ENCODE results near the gene ZNHIT6. TPM values are rescaled to one million over a fixed set of nuclear protein-coding genes. Genes with fewer than 3 reads are reported as not detected.

Gene ZNHIT6
- total RNA-seq (16.3 and 17.3 TPM in 2 replicates), polyA plus RNA-seq (6.0 and 8.9 TPM in 2 replicates), polyA minus RNA-seq (5.0 and 6.1 TPM in 2 replicates)
- total RNA-seq (2013) = 17.1 TPM

DNA sequence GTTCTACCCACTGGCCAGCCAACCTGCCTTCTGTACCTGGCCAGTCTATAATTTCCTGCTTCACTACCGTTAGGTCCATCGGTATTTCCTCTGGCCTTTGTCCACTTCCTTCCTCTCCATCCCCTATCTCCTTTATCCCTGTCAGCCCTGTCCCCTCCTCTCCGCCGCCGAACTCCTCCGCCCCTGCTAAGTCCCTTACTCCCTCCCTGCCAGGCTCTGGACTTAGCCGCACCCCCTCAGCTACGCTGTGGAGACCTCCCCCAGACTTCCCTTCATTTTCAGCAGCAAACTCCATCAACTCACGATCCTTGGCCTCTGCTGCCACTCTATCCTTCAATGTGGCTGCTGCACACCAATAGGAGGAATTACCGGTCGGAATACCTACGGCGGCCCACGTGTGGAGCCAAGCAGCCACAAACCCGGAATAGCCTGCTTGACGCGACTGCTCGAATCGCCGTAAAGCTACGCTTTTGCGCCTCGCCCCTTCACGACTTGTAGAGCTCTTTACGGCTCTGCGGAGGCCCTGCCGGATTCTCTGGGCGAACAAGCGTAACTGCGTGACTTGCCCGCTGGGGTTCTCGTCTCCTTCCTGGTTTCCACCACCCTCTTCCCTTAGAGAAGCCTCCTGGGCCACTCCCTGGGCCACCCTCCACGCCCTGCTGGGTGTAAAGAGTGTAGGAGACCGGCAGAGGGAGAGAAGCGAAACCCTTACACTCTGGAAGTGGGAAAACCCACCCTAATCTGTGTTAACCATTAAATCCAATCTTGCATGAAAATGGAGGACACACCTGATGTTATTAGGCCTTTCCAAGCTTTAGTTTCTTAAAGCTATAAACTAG, at the start of gene ZNHIT6:
Gene ZNHIT6 (minus strand): TSS at position 444 of the 839 bp plus-strand sequence. CDS start 149 bp downstream, at position 295.
- Histone ChIP-seq H3K9me3 (ENCODE audit: control extremely low read depth in 1 of 3, control insufficient read depth in 2 of 3, insufficient read depth in 1 of 3, low read length in 2 of 3) (no peaks in the 10 kb centered on the region), H3K27me3 (replicated peaks in 1 of 4; ENCODE audit: control extremely low read depth in 1 of 4, control insufficient read depth in 3 of 4, insufficient read depth in 4 of 4, low read length in 3 of 4) (peaks cover 0 to under 1% (median 0%) of the 10 kb centered on the region in 4 experiments), H3K36me3 (replicated peaks in 1 of 2; ENCODE audit: control extremely low read depth in 1 of 2, control insufficient read depth in 1 of 2, extremely low read depth in 1 of 2, insufficient read depth in 2 of 2, low read length in 1 of 2) (peaks cover 0 to 17% of the 10 kb centered on the region in 2 experiments), H3K4me1 (ENCODE audit: control insufficient read depth in 2 of 2, insufficient read depth in 2 of 2, low read length in 2 of 2) (peaks cover 16 to 22% of the 10 kb centered on the region in 2 donors), H4K20me1 (ENCODE audit: control insufficient read depth, insufficient read depth, low read length, poor library complexity, severe bottlenecking) (no peaks in the 10 kb centered on the region), H3K4me3 (ENCODE audit: control extremely low read depth in 1 of 5, extremely low read depth in 1 of 5, insufficient read depth in 1 of 5, low read depth in 2 of 5, low read length in 4 of 5) (peak within 1 kb of the TSS; percentile 76 to 99 (median 91)), H3K27ac (ENCODE audit: low read length in 2 of 2) (peak within 1 kb of the TSS; percentile 73), H3K4me2 (replicated peaks; ENCODE audit: low read depth, low read length, poor library complexity, severe bottlenecking) (peak within 1 kb of the TSS; percentile 81), H3K79me2 (ENCODE audit: control insufficient read depth, insufficient read depth, low read length) (peaks cover 41% of the 10 kb centered on the region), H2AFZ (ENCODE audit: insufficient read depth, low read depth, low read length, poor library complexity, severe bottlenecking) (peak within 1 kb of the TSS; percentile 98), H3K9ac (ENCODE audit: low read length) (peak within 1 kb of the TSS; percentile 89)
- under 1% methylated on average over 30 of the region's 35 CpGs for WGBS (ENCODE audit: insufficient coverage)
- Mint-ChIP-seq H3K4me1 (peaks cover 16% of the 10 kb centered on the region), H3K4me3 (no peak within 1 kb of the TSS), H3K27me3 (no peaks in the 10 kb centered on the region), H3K27ac (no peak within 1 kb of the TSS), H3K9me3 (ENCODE audit: insufficient read depth) (no peaks in the 10 kb centered on the region)
- ATAC-seq (ENCODE audit: low read depth) = peak; percentile 95
- ChIA-PET POLR2A (interaction anchor here (1.0 kb wide), 2 partner anchors 432 to 996 kb away, joined by 3 to 4 read pairs; partner anchors contain the start of genes BCL10 and SH3GLB1), CTCF (interaction anchor here (0.9 to 1.3 kb wide), 4 partner anchors 9 to 763 kb away, joined by 3 to 4 read pairs (median 4); no protein-coding TSS in a partner anchor)
- intact Hi-C loops (cut with micrococcal nuclease) = loop anchor here (2.0 to 10.0 kb wide), 6 partner anchors 431 to 1016 kb away; partner anchors contain the start of genes BCL10, C1orf52, SSX2IP and SYDE2
- peak; percentile 92 for DNase-seq
- TF ChIP-seq EZH2 (IDR thresholded peaks at IDR 0.05; ENCODE audit: borderline replicate concordance, insufficient read depth, low read depth, low read length, poor library complexity, severe bottlenecking) (no peak), CTCF (IDR thresholded peaks at IDR 0.05) (peak; percentile 27)

GRCh38 chr1:85756864-85757263, 48.6 kb upstream of the ZNHIT6 start:
- no peaks in the 10 kb centered on the region for H3K36me3 ChIP-seq (replicated peaks in 1 of 2; ENCODE audit: control extremely low read depth in 1 of 2, control insufficient read depth in 1 of 2, extremely low read depth in 1 of 2, insufficient read depth in 2 of 2, low read length in 1 of 2)
- Mint-ChIP-seq H3K27me3 (no peaks in the 10 kb centered on the region), H3K4me3 (no peak overlapping the region), H3K9me3 (ENCODE audit: insufficient read depth) (peaks cover 2% of the 10 kb centered on the region), H3K4me1 (no peaks in the 10 kb centered on the region), H3K27ac (no peak overlapping the region)
- WGBS (ENCODE audit: insufficient coverage) = 80% methylated on average over 1 of the region's 5 CpGs
- intact Hi-C loops (cut with micrococcal nuclease) = no loop called here
- H3K27ac ChIP-seq (ENCODE audit: low read length in 2 of 2) = no peak overlapping the region
- H3K9ac ChIP-seq (ENCODE audit: low read length) = no peak overlapping the region
- no peak overlapping the region for H2AFZ ChIP-seq (ENCODE audit: insufficient read depth, low read depth, low read length, poor library complexity, severe bottlenecking)
- no peaks in the 10 kb centered on the region for H3K27me3 ChIP-seq (replicated peaks in 1 of 4; ENCODE audit: control extremely low read depth in 1 of 4, control insufficient read depth in 3 of 4, insufficient read depth in 4 of 4, low read length in 3 of 4)
- POLR2A ChIA-PET = no interaction called here
- no peak overlapping the region for H3K4me2 ChIP-seq (replicated peaks; ENCODE audit: low read depth, low read length, poor library complexity, severe bottlenecking)
- CTCF ChIA-PET = no interaction called here
- ATAC-seq (ENCODE audit: low read depth) (no peak), DNase-seq (no peak)
- H4K20me1 ChIP-seq (ENCODE audit: control insufficient read depth, insufficient read depth, low read length, poor library complexity, severe bottlenecking) = no peaks in the 10 kb centered on the region
- no peak overlapping the region for H3K4me3 ChIP-seq (ENCODE audit: control extremely low read depth in 1 of 5, extremely low read depth in 1 of 5, insufficient read depth in 1 of 5, low read depth in 2 of 5, low read length in 4 of 5)
- TF ChIP-seq EZH2 (IDR thresholded peaks at IDR 0.05; ENCODE audit: borderline replicate concordance, insufficient read depth, low read depth, low read length, poor library complexity, severe bottlenecking) = no peak
- TF ChIP-seq CTCF (IDR thresholded peaks at IDR 0.05) = no peak
- H3K9me3 ChIP-seq (ENCODE audit: control extremely low read depth in 1 of 3, control insufficient read depth in 2 of 3, insufficient read depth in 1 of 3, low read length in 2 of 3) = peaks cover 0 to 4% (median 4%) of the 10 kb centered on the region in 3 donors
- H3K79me2 ChIP-seq (ENCODE audit: control insufficient read depth, insufficient read depth, low read length) = no peaks in the 10 kb centered on the region
- no peaks in the 10 kb centered on the region for H3K4me1 ChIP-seq (ENCODE audit: control insufficient read depth in 2 of 2, insufficient read depth in 2 of 2, low read length in 2 of 2)

Data from B cell (primary cell).